Measurements from ENCODE around the gene PGM1.

The PGM1 gene

DNA sequence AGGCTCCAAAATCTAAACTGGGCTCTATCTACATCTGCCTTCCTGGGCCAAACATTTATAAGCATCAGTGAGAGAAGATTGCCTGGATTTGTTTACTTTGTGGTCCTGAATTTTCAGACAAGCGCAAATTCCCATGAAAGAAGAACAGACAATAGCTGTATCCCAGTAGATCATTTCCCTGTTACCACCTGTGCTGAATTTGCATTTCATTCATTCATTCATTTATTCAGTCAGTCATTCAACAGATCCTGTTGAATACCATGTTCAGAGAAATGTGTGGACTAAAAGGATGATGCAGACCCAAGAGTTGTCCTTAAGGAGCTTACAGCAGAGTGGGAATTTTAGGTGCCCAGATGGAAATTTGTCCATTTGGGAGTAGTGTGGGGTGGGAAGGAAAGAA is 2.2 kb downstream of the PGM1 start:
- TF ChIP-seq TAF1 (IDR thresholded peaks at IDR 0.05; ENCODE audit: low read depth, low read length) = no peak
- TF ChIP-seq POU2F2 (IDR thresholded peaks at IDR 0.05; ENCODE audit: low read depth, low read length) = no peak
- TF ChIP-seq PAX5 (IDR thresholded peaks at IDR 0.05; ENCODE audit: insufficient read depth, low read length, severe bottlenecking) = no peak
- no peak for TF ChIP-seq SPI1 (IDR thresholded peaks at IDR 0.05; ENCODE audit: low read depth, low read length)
- no peak for TF ChIP-seq POLR2A (IDR thresholded peaks at IDR 0.05; ENCODE audit: low read depth, low read length)
- TF ChIP-seq POLR2AphosphoS5 (IDR thresholded peaks at IDR 0.05; ENCODE audit: low read depth, low read length) = no peak
- DNase-seq (ENCODE audit: insufficient read length, low spot score) = no peak
- FAIRE-seq = no peak

DNA sequence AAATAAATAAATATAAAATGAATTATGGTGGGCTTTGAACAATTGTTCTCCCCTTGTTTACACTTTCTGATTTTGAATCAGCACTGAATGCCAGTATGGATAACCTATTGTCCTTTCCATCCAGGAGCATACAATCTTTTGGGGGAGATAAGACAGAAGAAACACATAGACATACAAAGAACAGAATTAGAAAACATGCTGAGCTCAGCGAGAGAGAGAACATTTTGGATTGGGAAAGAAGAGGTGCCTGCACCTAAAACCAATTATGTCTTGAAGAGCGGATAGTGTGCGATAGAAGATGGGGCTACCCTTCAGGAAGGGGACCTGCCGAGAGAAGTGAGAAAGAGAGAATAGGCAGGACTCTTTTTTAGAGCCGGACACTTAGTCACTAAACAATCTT is 6.6 kb downstream of the PGM1 start:
- FAIRE-seq = no peak
- no peak for DNase-seq (ENCODE audit: insufficient read length, low spot score)
- TF ChIP-seq POU2F2 (IDR thresholded peaks at IDR 0.05; ENCODE audit: low read depth, low read length) (no peak), SPI1 (IDR thresholded peaks at IDR 0.05; ENCODE audit: low read depth, low read length) (no peak), POLR2A (IDR thresholded peaks at IDR 0.05; ENCODE audit: low read depth, low read length) (no peak), PAX5 (IDR thresholded peaks at IDR 0.05; ENCODE audit: insufficient read depth, low read length, severe bottlenecking) (no peak), POLR2AphosphoS5 (IDR thresholded peaks at IDR 0.05; ENCODE audit: low read depth, low read length) (no peak)

DNA sequence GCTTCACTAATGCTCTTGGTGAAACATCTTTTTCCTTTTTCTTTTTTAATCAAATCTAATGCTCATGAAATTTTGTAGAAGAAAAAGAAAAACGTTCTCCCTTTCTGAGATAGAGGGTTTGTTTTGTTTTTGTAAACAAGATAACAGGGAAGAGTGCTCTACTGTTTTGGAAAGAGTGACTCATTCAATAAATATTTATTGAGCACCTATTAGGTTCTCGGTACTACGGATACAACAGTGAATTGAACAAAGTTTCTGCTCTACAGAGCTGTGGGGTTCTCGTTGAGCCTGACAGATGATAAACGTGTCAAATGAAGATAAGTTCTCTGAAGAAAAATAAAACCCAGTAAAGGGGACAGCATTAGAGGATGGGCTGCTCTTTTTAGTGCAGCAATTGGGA is 7.0 kb downstream of the PGM1 start:
- DNase-seq (ENCODE audit: insufficient read length, low spot score) = no peak
- no peak for FAIRE-seq
- no peak for TF ChIP-seq POLR2AphosphoS5 (IDR thresholded peaks at IDR 0.05; ENCODE audit: low read depth, low read length)
- no peak for TF ChIP-seq POLR2A (IDR thresholded peaks at IDR 0.05; ENCODE audit: low read depth, low read length)
- TF ChIP-seq PAX5 (IDR thresholded peaks at IDR 0.05; ENCODE audit: insufficient read depth, low read length, severe bottlenecking) = no peak
- no peak for TF ChIP-seq SPI1 (IDR thresholded peaks at IDR 0.05; ENCODE audit: low read depth, low read length)
- no peak for TF ChIP-seq TAF1 (IDR thresholded peaks at IDR 0.05; ENCODE audit: low read depth, low read length)
- no peak for TF ChIP-seq POU2F2 (IDR thresholded peaks at IDR 0.05; ENCODE audit: low read depth, low read length)

DNA sequence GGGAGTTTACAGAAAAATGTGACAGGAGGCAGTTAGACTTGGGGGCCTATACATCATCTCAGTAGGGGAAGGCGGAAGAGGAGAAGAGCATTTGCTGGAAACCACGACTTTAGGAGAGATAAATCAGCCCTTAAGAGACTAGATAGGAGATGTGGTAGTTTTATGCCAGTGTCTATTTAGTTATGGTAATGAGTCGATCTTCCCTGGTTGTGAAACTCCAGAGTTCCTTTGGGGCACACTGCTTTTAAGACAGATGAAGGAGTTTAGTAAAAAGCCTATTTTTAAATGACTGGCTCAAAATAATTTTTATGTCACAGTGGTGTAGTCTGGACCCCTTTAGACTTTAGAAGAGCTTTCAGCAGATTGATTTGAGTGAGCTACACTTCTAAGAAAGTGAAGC is 7.8 kb downstream of the PGM1 start:
- DNase-seq (ENCODE audit: insufficient read length, low spot score) (no peak), FAIRE-seq (no peak)
- TF ChIP-seq POLR2AphosphoS5 (IDR thresholded peaks at IDR 0.05; ENCODE audit: low read depth, low read length) (no peak), PAX5 (IDR thresholded peaks at IDR 0.05; ENCODE audit: insufficient read depth, low read length, severe bottlenecking) (no peak), POU2F2 (IDR thresholded peaks at IDR 0.05; ENCODE audit: low read depth, low read length) (no peak), TAF1 (IDR thresholded peaks at IDR 0.05; ENCODE audit: low read depth, low read length) (no peak), SPI1 (IDR thresholded peaks at IDR 0.05; ENCODE audit: low read depth, low read length) (no peak), POLR2A (IDR thresholded peaks at IDR 0.05; ENCODE audit: low read depth, low read length) (no peak)

DNA sequence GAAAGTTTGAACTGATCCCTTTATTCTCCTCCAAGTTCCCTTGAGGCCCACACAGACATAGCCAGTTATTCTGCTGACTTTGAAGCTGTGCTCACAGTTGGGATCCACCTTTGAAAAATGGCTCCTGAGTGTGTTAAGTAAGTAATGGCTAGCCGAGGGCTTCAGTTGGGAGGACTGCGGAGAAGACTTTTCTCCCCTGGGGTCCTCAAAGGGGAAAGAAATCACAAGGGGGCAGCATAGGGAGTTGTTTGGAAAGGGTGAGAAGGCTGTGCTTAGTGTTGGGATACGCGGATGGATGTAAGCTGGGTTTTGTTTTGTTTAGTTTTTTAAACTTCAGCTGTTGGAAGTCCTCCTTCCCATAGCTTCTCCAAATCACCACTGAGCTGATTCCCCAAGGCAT is 8.3 kb downstream of the PGM1 start:
- TF ChIP-seq TAF1 (IDR thresholded peaks at IDR 0.05; ENCODE audit: low read depth, low read length) (no peak), POU2F2 (IDR thresholded peaks at IDR 0.05; ENCODE audit: low read depth, low read length) (no peak), SPI1 (IDR thresholded peaks at IDR 0.05; ENCODE audit: low read depth, low read length) (no peak), PAX5 (IDR thresholded peaks at IDR 0.05; ENCODE audit: insufficient read depth, low read length, severe bottlenecking) (no peak), POLR2A (IDR thresholded peaks at IDR 0.05; ENCODE audit: low read depth, low read length) (no peak), POLR2AphosphoS5 (IDR thresholded peaks at IDR 0.05; ENCODE audit: low read depth, low read length) (no peak)
- no peak for FAIRE-seq

DNA sequence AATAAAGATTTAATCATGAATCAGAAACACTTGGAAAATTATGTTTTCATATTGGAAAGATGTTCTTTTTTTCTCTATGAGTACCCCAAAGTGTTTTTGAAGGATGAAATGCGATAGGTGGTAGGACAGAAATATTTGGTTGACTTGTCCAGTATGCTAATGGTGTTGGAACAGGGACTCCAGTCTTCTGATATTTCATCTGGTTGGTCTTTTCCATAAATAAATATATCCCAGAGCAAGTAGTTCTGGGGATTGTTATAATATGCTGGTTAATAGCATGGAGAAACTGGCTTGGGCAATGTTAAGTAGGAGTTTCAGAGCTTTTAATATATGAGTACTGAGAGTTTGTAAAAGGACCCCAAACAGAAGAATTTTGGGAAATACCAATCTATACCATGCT is 8.7 kb downstream of the PGM1 start:
- FAIRE-seq = no peak
- TF ChIP-seq SPI1 (IDR thresholded peaks at IDR 0.05; ENCODE audit: low read depth, low read length) = no peak
- no peak for TF ChIP-seq POLR2AphosphoS5 (IDR thresholded peaks at IDR 0.05; ENCODE audit: low read depth, low read length)
- no peak for TF ChIP-seq POLR2A (IDR thresholded peaks at IDR 0.05; ENCODE audit: low read depth, low read length)
- no peak for TF ChIP-seq PAX5 (IDR thresholded peaks at IDR 0.05; ENCODE audit: insufficient read depth, low read length, severe bottlenecking)
- TF ChIP-seq POU2F2 (IDR thresholded peaks at IDR 0.05; ENCODE audit: low read depth, low read length) = no peak
- TF ChIP-seq TAF1 (IDR thresholded peaks at IDR 0.05; ENCODE audit: low read depth, low read length) = no peak
- DNase-seq (ENCODE audit: insufficient read length, low spot score) = no peak

More for the DNA sequence above, 8.3 kb downstream of the PGM1 start:
- DNase-seq (ENCODE audit: insufficient read length, low spot score) = no peak

DNA sequence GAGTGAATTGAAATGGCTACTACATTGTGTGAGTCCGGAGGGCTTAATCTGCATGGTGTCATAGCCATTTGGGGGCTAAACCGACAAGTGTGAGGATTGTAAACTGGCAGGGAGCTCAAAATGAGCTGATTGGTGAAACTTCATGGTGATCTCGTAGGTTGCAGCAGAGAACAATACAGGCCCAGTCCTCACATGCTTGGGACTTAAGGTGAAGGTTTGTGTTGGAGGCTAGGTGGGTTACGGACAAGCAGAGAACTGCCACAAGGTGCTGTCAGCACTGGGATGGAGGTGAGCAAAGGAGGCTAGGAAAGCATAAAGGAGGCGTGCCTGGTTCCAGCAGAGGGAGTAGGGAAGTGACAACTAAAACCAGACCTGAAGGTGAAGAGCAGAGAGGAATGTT is 9.4 kb downstream of the PGM1 start:
- TF ChIP-seq POLR2AphosphoS5 (IDR thresholded peaks at IDR 0.05; ENCODE audit: low read depth, low read length) = no peak
- no peak for TF ChIP-seq PAX5 (IDR thresholded peaks at IDR 0.05; ENCODE audit: insufficient read depth, low read length, severe bottlenecking)
- TF ChIP-seq TAF1 (IDR thresholded peaks at IDR 0.05; ENCODE audit: low read depth, low read length) = no peak
- no peak for FAIRE-seq
- DNase-seq (ENCODE audit: insufficient read length, low spot score) = no peak

DNA sequence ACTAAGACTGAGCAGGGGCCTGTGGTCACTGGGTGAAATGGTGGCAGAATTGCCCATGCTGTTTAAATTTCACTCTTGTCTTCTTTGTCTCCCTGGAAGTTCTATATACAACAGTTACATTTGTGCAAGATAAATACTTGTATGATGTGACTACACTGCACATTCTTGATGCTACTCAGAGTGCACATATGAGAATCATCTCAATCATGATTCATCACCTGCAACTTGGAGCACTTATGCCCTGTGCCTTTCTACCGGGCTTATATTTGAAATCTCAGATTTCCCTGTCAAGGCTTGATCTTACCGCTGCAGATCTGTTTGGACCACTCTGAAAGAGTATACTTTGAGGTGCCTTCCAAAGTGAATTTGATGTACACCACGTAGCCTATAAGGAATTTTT is 10.6 kb downstream of the PGM1 start:
- no peak for FAIRE-seq
- no peak for TF ChIP-seq POLR2A (IDR thresholded peaks at IDR 0.05; ENCODE audit: low read depth, low read length)

DNA sequence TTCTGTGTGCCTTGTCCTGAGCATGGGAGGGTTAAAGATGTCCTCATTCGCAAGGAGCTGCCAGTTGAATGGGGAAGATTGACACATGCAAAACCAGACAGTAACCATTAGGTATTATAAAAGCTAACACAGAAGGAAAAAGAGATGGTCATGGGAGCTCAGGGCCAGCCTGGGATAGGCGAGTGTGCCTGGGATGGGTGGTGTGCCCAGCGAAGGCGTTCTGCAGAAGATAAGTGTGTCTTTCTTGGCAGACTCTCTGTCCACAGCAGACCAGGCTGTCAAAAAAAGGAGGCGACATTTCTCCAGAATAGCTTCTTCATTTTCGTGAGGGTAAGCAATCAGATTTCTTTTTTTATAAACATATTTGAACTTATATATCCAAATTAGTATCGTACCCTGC is 14.1 kb downstream of the PGM1 start:
- DNase-seq (ENCODE audit: insufficient read length, low spot score) (no peak), FAIRE-seq (no peak)
- TF ChIP-seq SPI1 (IDR thresholded peaks at IDR 0.05; ENCODE audit: low read depth, low read length) (no peak), TAF1 (IDR thresholded peaks at IDR 0.05; ENCODE audit: low read depth, low read length) (no peak), POLR2AphosphoS5 (IDR thresholded peaks at IDR 0.05; ENCODE audit: low read depth, low read length) (no peak), POLR2A (IDR thresholded peaks at IDR 0.05; ENCODE audit: low read depth, low read length) (no peak), POU2F2 (IDR thresholded peaks at IDR 0.05; ENCODE audit: low read depth, low read length) (no peak), PAX5 (IDR thresholded peaks at IDR 0.05; ENCODE audit: insufficient read depth, low read length, severe bottlenecking) (no peak)

More for the DNA sequence above, 10.6 kb downstream of the PGM1 start:
- DNase-seq (ENCODE audit: insufficient read length, low spot score) = no peak

DNA sequence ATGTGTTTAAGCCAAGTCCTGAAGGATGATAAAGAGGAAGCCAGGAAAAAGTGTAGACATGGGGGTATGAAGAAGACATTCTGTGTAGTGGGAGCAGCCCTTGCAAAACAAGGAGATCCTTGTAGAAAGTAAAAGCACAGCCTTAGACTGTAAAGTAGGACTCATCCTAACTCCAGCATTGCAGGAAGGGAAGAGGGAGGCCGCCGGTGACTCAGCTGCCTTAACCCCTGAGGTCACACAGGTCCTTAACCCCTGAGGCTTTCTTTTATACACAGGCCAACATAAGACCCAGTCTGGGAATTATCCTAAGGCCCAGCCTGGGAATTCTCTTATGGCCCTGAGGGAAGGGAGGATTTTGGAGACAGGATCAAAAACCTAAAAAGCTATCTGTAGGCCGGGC is 18.0 kb downstream of the PGM1 start:
- TF ChIP-seq TAF1 (IDR thresholded peaks at IDR 0.05; ENCODE audit: low read depth, low read length) = no peak
- TF ChIP-seq POLR2A (IDR thresholded peaks at IDR 0.05; ENCODE audit: low read depth, low read length) = no peak
- no peak for TF ChIP-seq POLR2AphosphoS5 (IDR thresholded peaks at IDR 0.05; ENCODE audit: low read depth, low read length)
- TF ChIP-seq SPI1 (IDR thresholded peaks at IDR 0.05; ENCODE audit: low read depth, low read length) = no peak
- no peak for TF ChIP-seq POU2F2 (IDR thresholded peaks at IDR 0.05; ENCODE audit: low read depth, low read length)
- TF ChIP-seq PAX5 (IDR thresholded peaks at IDR 0.05; ENCODE audit: insufficient read depth, low read length, severe bottlenecking) = no peak
- FAIRE-seq (no peak), DNase-seq (ENCODE audit: insufficient read length, low spot score) (no peak)
